GM18511 (cell line): ENCODE measurements around the gene LRP5.
"Not testable (repeated sequence)": the region's sequence is repeated elsewhere in the genome, so short reads cannot be mapped to it uniquely, and the experiment has no call there.

Experiments used
- ATAC-seq: cut with Tn5 transposase; IDR thresholded peaks from one replicate; pipeline ENCODE4 v1.9.1; 2021; ENCODE audit warnings: mild to moderate bottlenecking, moderate library complexity; ENCODE audit not compliant: unreplicated experiment

LRP5 gene

GRCh38 chr11:68344821-68345220, 32.4 kb downstream of the LRP5 start:
- not testable (repeated sequence) for ATAC-seq

GRCh38 chr11:68345776-68346461, 33.5 kb downstream of the LRP5 start:
- no peak for ATAC-seq

- no peak for ATAC-seq
Measured at GRCh38 chr11:68346462-68346790, 34.0 kb downstream of the LRP5 start.

- ATAC-seq, result no peak
Measured at GRCh38 chr11:68347345-68347744, 35.0 kb downstream of the LRP5 start.

GRCh38 chr11:68347841-68348240, 35.5 kb downstream of the LRP5 start:
- ATAC-seq, result no peak

GRCh38 chr11:68349461-68350249, 37.3 kb downstream of the LRP5 start:
- ATAC-seq, result no peak

- ATAC-seq, result no peak
Measured at GRCh38 chr11:68350759-68351449, 38.5 kb downstream of the LRP5 start.

- ATAC-seq, result no peak
Measured at GRCh38 chr11:68351450-68352275, 39.3 kb downstream of the LRP5 start.

- ATAC-seq, result no peak
Measured at GRCh38 chr11:68352591-68352990, 40.2 kb downstream of the LRP5 start.

- no peak for ATAC-seq
Measured at GRCh38 chr11:68353118-68353517, 40.7 kb downstream of the LRP5 start.

- ATAC-seq, result no peak
Measured at GRCh38 chr11:68353669-68354068, 41.3 kb downstream of the LRP5 start.

GRCh38 chr11:68354148-68354872, 41.9 kb downstream of the LRP5 start:
- ATAC-seq, result no peak

- no peak for ATAC-seq
Measured at GRCh38 chr11:68355471-68355870, 43.1 kb downstream of the LRP5 start.

- no peak for ATAC-seq
Measured at GRCh38 chr11:68357568-68357967, 45.2 kb downstream of the LRP5 start.

- ATAC-seq, result no peak
Measured at GRCh38 chr11:68358416-68358815, 46.0 kb downstream of the LRP5 start.

- ATAC-seq, result no peak
Measured at GRCh38 chr11:68361702-68362101, 49.3 kb downstream of the LRP5 start.

GRCh38 chr11:68362801-68363379, 50.5 kb downstream of the LRP5 start:
- no peak for ATAC-seq

GRCh38 chr11:68363776-68364175, 51.4 kb downstream of the LRP5 start:
- no peak for ATAC-seq

GRCh38 chr11:68364581-68364980, 52.2 kb downstream of the LRP5 start:
- ATAC-seq, result no peak

- no peak for ATAC-seq
Measured at GRCh38 chr11:68365943-68366435, 53.6 kb downstream of the LRP5 start.
